Duodenal mucosa (tissue), 2 donors: ENCODE measurements around the gene CLEC9A.

Experiments
- H3K27ac ChIP-seq: one replicate; pipeline ENCODE4 v1.7.0; 2013; ENCODE audit warnings: low read depth, low read length
- H3K27me3 ChIP-seq, 2 donors: one replicate each; pipeline ENCODE4 v1.7.0; 2013; ENCODE audit warnings: low read length in 2 of 2, control low read depth in 1 of 2; ENCODE audit not compliant: insufficient read depth in 2 of 2, control insufficient read depth in 1 of 2
- H3K36me3 ChIP-seq, 2 donors: one replicate each; pipeline ENCODE4 v1.7.0; 2013; ENCODE audit warnings: low read length in 2 of 2, control low read depth in 1 of 2; ENCODE audit not compliant: insufficient read depth in 2 of 2, control insufficient read depth in 1 of 2
- H3K4me1 ChIP-seq, 2 donors: one replicate each; pipeline ENCODE4 v1.7.0; 2013; ENCODE audit warnings: low read length in 2 of 2, control low read depth in 1 of 2; ENCODE audit not compliant: insufficient read depth in 2 of 2, control insufficient read depth in 1 of 2
- H3K4me3 ChIP-seq, 2 donors: one replicate each; pipeline ENCODE4 v1.7.0; 2013; ENCODE audit warnings: low read length in 2 of 2, low read depth in 1 of 2
- H3K9ac ChIP-seq, 2 donors: one replicate each; pipeline ENCODE4 v1.7.0; 2013; ENCODE audit warnings: low read length in 2 of 2, low read depth in 1 of 2
- H3K9me3 ChIP-seq, 2 donors: one replicate each; pipeline ENCODE4 v1.7.0; 2013; ENCODE audit warnings: low read length in 2 of 2, control low read depth in 1 of 2; ENCODE audit not compliant: control insufficient read depth in 1 of 2

The CLEC9A gene

GRCh38 chr12:10058387-10058786, 27.9 kb downstream of the CLEC9A start:
- no peaks in the 10 kb centered on the region for H3K27me3 ChIP-seq
- H3K9ac ChIP-seq: no peak overlapping the region
- H3K36me3 ChIP-seq: no peaks in the 10 kb centered on the region
- no peak overlapping the region for H3K4me3 ChIP-seq
- H3K27ac ChIP-seq: no peak overlapping the region
- H3K4me1 ChIP-seq: no peaks in the 10 kb centered on the region
- H3K9me3 ChIP-seq: no peaks in the 10 kb centered on the region

- no peaks in the 10 kb centered on the region for H3K27me3 ChIP-seq
- no peaks in the 10 kb centered on the region for H3K4me1 ChIP-seq
- H3K4me3 ChIP-seq: no peak overlapping the region
- no peak overlapping the region for H3K27ac ChIP-seq
- no peaks in the 10 kb centered on the region for H3K9me3 ChIP-seq
- no peaks in the 10 kb centered on the region for H3K36me3 ChIP-seq
- no peak overlapping the region for H3K9ac ChIP-seq
Measured at GRCh38 chr12:10065241-10065640, 34.8 kb downstream of the CLEC9A start.

- no peaks in the 10 kb centered on the region for H3K36me3 ChIP-seq
- no peak overlapping the region for H3K4me3 ChIP-seq
- H3K9me3 ChIP-seq: no peaks in the 10 kb centered on the region
- H3K27ac ChIP-seq: peak overlapping the region; percentile 11
- H3K27me3 ChIP-seq: no peaks in the 10 kb centered on the region
- H3K9ac ChIP-seq: no peak overlapping the region
- no peaks in the 10 kb centered on the region for H3K4me1 ChIP-seq
Measured at GRCh38 chr12:10067264-10067663, 36.8 kb downstream of the CLEC9A start.

GRCh38 chr12:10067942-10068341, 37.5 kb downstream of the CLEC9A start:
- H3K27ac ChIP-seq: peak overlapping the region; percentile 55

GRCh38 chr12:10068644-10069043, 38.2 kb downstream of the CLEC9A start:
- Histone ChIP-seq H3K27ac (peak overlapping the region; percentile 55), H3K36me3 (no peaks in the 10 kb centered on the region), H3K4me1 (no peaks in the 10 kb centered on the region), H3K9me3 (no peaks in the 10 kb centered on the region), H3K4me3 (no peak overlapping the region), H3K27me3 (no peaks in the 10 kb centered on the region), H3K9ac (no peak overlapping the region)

More at GRCh38 chr12:10067942-10068341, 37.5 kb downstream of the CLEC9A start:
- H3K9me3 ChIP-seq: no peaks in the 10 kb centered on the region
- no peaks in the 10 kb centered on the region for H3K36me3 ChIP-seq
- H3K4me1 ChIP-seq: no peaks in the 10 kb centered on the region
- no peaks in the 10 kb centered on the region for H3K27me3 ChIP-seq
- no peak overlapping the region for H3K9ac ChIP-seq
- H3K4me3 ChIP-seq: no peak overlapping the region

GRCh38 chr12:10069099-10069498, 38.6 kb downstream of the CLEC9A start:
- H3K4me3 ChIP-seq: no peak overlapping the region

GRCh38 chr12:10069976-10070375, 39.5 kb downstream of the CLEC9A start:
- H3K9ac ChIP-seq: no peak overlapping the region
- H3K4me3 ChIP-seq: no peak overlapping the region
- H3K4me1 ChIP-seq: no peaks in the 10 kb centered on the region
- H3K36me3 ChIP-seq: no peaks in the 10 kb centered on the region
- H3K27ac ChIP-seq: no peak overlapping the region
- no peaks in the 10 kb centered on the region for H3K9me3 ChIP-seq
- no peaks in the 10 kb centered on the region for H3K27me3 ChIP-seq

More at GRCh38 chr12:10069099-10069498, 38.6 kb downstream of the CLEC9A start:
- peak overlapping the region; percentile 22 for H3K27ac ChIP-seq
- no peaks in the 10 kb centered on the region for H3K4me1 ChIP-seq
- H3K27me3 ChIP-seq: no peaks in the 10 kb centered on the region
- H3K9me3 ChIP-seq: no peaks in the 10 kb centered on the region
- no peaks in the 10 kb centered on the region for H3K36me3 ChIP-seq
- H3K9ac ChIP-seq: no peak overlapping the region

GRCh38 chr12:10070380-10070779, 39.9 kb downstream of the CLEC9A start:
- Histone ChIP-seq H3K9ac (no peak overlapping the region), H3K9me3 (no peaks in the 10 kb centered on the region), H3K4me1 (no peaks in the 10 kb centered on the region), H3K27me3 (no peaks in the 10 kb centered on the region), H3K4me3 (no peak overlapping the region), H3K27ac (no peak overlapping the region), H3K36me3 (no peaks in the 10 kb centered on the region)

GRCh38 chr12:10072131-10072530, 41.6 kb downstream of the CLEC9A start:
- Histone ChIP-seq H3K4me3 (no peak overlapping the region), H3K9me3 (no peaks in the 10 kb centered on the region), H3K36me3 (no peaks in the 10 kb centered on the region), H3K9ac (no peak overlapping the region), H3K27me3 (no peaks in the 10 kb centered on the region), H3K27ac (no peak overlapping the region), H3K4me1 (no peaks in the 10 kb centered on the region)

- Histone ChIP-seq H3K9me3 (no peaks in the 10 kb centered on the region), H3K27ac (no peak overlapping the region), H3K27me3 (no peaks in the 10 kb centered on the region), H3K9ac (no peak overlapping the region), H3K4me3 (no peak overlapping the region), H3K4me1 (no peaks in the 10 kb centered on the region), H3K36me3 (no peaks in the 10 kb centered on the region)
Measured at GRCh38 chr12:10073261-10073660, 42.8 kb downstream of the CLEC9A start.

- no peaks in the 10 kb centered on the region for H3K36me3 ChIP-seq
- H3K4me1 ChIP-seq: no peaks in the 10 kb centered on the region
- no peak overlapping the region for H3K4me3 ChIP-seq
- no peaks in the 10 kb centered on the region for H3K9me3 ChIP-seq
- H3K9ac ChIP-seq: no peak overlapping the region
- no peak overlapping the region for H3K27ac ChIP-seq
- H3K27me3 ChIP-seq: no peaks in the 10 kb centered on the region
Measured at GRCh38 chr12:10075451-10075850, 45.0 kb downstream of the CLEC9A start.
